Adrenal gland (tissue), 12 donors: ENCODE data around the gene SLC17A7. TPM values are rescaled to one million over a fixed set of nuclear protein-coding genes. Genes with fewer than 3 reads are reported as not detected.

Experiments used
- DNase-seq, 7 donors: peaks; one replicate each; pipeline ENCODE4 v3.0.0-alpha.2; 2019 to 2020
- H3K27ac ChIP-seq, 5 donors: fragments of 200-600 bp; sonication (generic) in 4 of 5; 1 replicate in 3 of 5; 2 replicates in 2 of 5; pipeline versions ENCODE4 v1.5.1 to v1.8.0; 2016 to 2020; ENCODE audit warnings: mild to moderate bottlenecking in 1 of 5
- H3K27me3 ChIP-seq: fragments of 200-600 bp; 2 replicates; pipeline ENCODE4 v1.8.0; 2021
- H3K36me3 ChIP-seq, 2 donors: fragments of 200-600 bp; replicated peaks in 1 of 2; 1 replicate in 1 of 2; 2 replicates in 1 of 2; pipeline versions ENCODE4 v1.5.1 to v1.8.0; 2018 to 2022
- H3K4me1 ChIP-seq, 2 donors: fragments of 200-600 bp; replicated peaks in 1 of 2; 1 replicate in 1 of 2; 2 replicates in 1 of 2; pipeline versions ENCODE4 v1.5.1 to v1.8.0; 2018 to 2021
- H3K4me3 ChIP-seq, 4 donors: fragments of 200-600 bp; sonication (generic) in 3 of 4; one replicate each; pipeline ENCODE4 v1.5.1; 2016 to 2018
- H3K9me3 ChIP-seq, 3 donors: fragments of 200-600 bp; sonication (generic) in 1 of 3; replicated peaks in 1 of 3; 1 replicate in 2 of 3; 2 replicates in 1 of 3; pipeline versions ENCODE4 v1.5.1 to v1.8.0; 2016 to 2021
- CTCF ChIP-seq, 6 experiments: fragments of 450-650 bp in 4 of 6; fragments of 200-600 bp in 2 of 6; sonication (generic) in 1 of 6; IDR thresholded peaks; 1 replicate in 5 of 6; 2 replicates in 1 of 6; pipeline versions ENCODE4 v1.5.1 to v1.8.0; 2016 to 2021; ENCODE audit warnings: antibody characterized with exemption in 6 of 6, mild to moderate bottlenecking in 2 of 6, moderate library complexity in 1 of 6
- POLR2A ChIP-seq, 2 donors: fragments of 450-650 bp; IDR thresholded peaks; one replicate each; pipeline ENCODE4 v1.6.1; 2017; ENCODE audit warnings: antibody characterized with exemption in 2 of 2, mild to moderate bottlenecking in 2 of 2, moderate library complexity in 1 of 2
- WGBS, 4 donors: extraction: QIAGEN DNeasy Blood & Tissue Kit in 2 of 4; methylation state at CpG; one replicate each; pipeline versions ENCODE4 v1.1.5 to v1.1.7; 2013 to 2017; 5-methylcytosine and 5-hydroxymethylcytosine counted together
- intact Hi-C, 2 donors: fragments of 100-400 bp; cut with DNase I; formaldehyde crosslinking; loops; one replicate each; pipeline versions ENCODE4 v1.14.1 to v1.15.0; 2022 to 2023
- polyA plus RNA-seq, 3 donors: library from polyadenylated mRNA; stranded (reverse); fragments of 200-250 nt in 2 of 3; fragments of 350-450 nt in 1 of 3; fragmentation: Illumina TruSeq in 1 of 3; extraction: RNeasy Lipid Tissue Mini Kit (QIAGEN cat#74804) in 1 of 3; gene quantifications; one replicate each; pipeline ENCODE4 v1.2.3, GENCODE V29; 2013 to 2014
- total RNA-seq, 9 donors: library from RNA; depleted of rRNA in 4 of 9; stranded (reverse); fragments of >200 nt in 4 of 9; fragments of 120-200 nt in 1 of 9; fragmentation: NEBNext Ultra II Directional in 1 of 9; extraction: Animal tissue kit (Norgen Biotek cat#: 25700) in 1 of 9; gene quantifications; one replicate each; pipeline versions ENCODE4 v1.1.0 to v1.2.4, GENCODE V29; 2013 to 2023
- donor health status: healthy with polysubstance abuse.
- donor health status: Bipolar disorder and iron deficiency.
- donor health status: DM: yes; HTN: yes; CAD: no.
- donor health status: DM: no; HTN: no; CAD: no.
- donor health status: DM: no; HTN: no; CAD: no.
- donor health status: DM: yes; HTN: yes; CAD: no.

The SLC17A7 gene
- total and polyA plus RNA-seq, 12 donors = 0.06 to 9.6 (median 1.2) TPM

DNA sequence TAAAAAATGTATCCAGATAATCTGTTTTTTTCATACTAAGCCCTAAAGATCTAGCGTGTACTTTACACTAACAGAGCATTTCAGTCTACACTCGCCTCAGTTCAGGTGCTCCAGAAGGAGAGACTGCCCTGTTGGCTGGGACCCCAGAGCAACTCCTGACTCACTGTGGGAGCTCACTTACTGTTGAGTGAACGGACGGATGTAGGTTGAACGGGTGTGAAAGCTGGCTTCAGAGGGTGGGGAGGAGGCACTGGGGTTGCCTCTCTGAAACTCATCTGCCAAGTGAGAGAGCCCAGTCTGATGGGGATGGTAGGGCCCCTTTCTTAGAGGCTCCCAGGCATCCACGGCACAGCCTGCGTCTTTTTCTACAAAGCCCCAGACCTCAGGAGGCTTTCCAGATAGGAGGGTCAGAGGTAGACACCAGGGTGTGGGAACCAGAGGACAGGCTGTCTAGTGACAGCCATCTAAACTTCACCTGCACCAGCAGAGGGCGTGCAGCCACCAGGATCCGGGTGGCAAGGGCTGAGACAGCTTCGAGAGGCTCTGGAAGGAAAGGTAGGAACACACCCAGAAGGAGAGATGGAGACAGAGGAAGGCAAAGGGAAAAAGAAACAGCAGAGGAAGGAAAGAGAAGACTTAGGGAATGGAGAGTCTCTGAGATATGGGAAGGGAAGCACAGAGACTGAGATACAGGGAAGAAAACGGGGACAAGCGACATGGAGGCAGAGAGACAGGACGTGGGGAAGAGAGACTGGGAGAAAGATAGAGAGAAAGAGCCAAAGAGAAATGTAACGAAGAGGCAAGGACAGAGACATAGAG lies 49.5 kb downstream of the SLC17A7 start:
- WGBS, 4 donors = 20 to 24% (median 22%) methylated on average over 13 to 14 of the region's 14 CpGs
- Histone ChIP-seq H3K27ac (no peak overlapping the region), H3K9me3 (no peaks in the 10 kb centered on the region), H3K27me3 (peaks cover 2% of the 10 kb centered on the region), H3K4me3 (no peak overlapping the region), H3K36me3 (no peaks in the 10 kb centered on the region), H3K4me1 (no peaks in the 10 kb centered on the region)
- intact Hi-C loops = loop anchor here in 1 of 2 donors (5.0 kb wide), 1 partner anchor 56 kb away; no protein-coding TSS in a partner anchor
- TF ChIP-seq CTCF (IDR thresholded peaks at IDR 0.05) = peak; percentile 69 to 93 (median 86)
- TF ChIP-seq POLR2A (IDR thresholded peaks at IDR 0.05) = no peak
- peak; percentile 78 to 84 (median 80) for DNase-seq

GRCh38 chr19:49390929-49391359 lies 50.4 kb downstream of the SLC17A7 start:
- intact Hi-C loops = loop anchor here in 1 of 2 donors (5.0 kb wide), 1 partner anchor 56 kb away; no protein-coding TSS in a partner anchor
- no peaks in the 10 kb centered on the region for H3K36me3 ChIP-seq
- 48 to 64% (median 52%) methylated on average over 8 to 9 of the region's 9 CpGs for WGBS, 4 donors
- TF ChIP-seq CTCF (IDR thresholded peaks at IDR 0.05) (no peak), POLR2A (IDR thresholded peaks at IDR 0.05) (no peak)
- no peaks in the 10 kb centered on the region for H3K4me1 ChIP-seq
- no peak overlapping the region for H3K4me3 ChIP-seq
- H3K9me3 ChIP-seq = no peaks in the 10 kb centered on the region
- H3K27ac ChIP-seq = no peak overlapping the region
- no peak for DNase-seq
- peaks cover 2% of the 10 kb centered on the region for H3K27me3 ChIP-seq

GRCh38 chr19:49390131-49390928 lies 51.0 kb downstream of the SLC17A7 start:
- Histone ChIP-seq H3K4me3 (no peak overlapping the region), H3K4me1 (no peaks in the 10 kb centered on the region), H3K36me3 (no peaks in the 10 kb centered on the region), H3K27me3 (peaks cover 2% of the 10 kb centered on the region), H3K27ac (no peak overlapping the region), H3K9me3 (no peaks in the 10 kb centered on the region)
- DNase-seq = no peak
- 58 to 72% (median 66%) methylated on average over 19 to 26 of the region's 26 CpGs for WGBS, 4 donors
- intact Hi-C loops = loop anchor here in 1 of 2 donors (5.0 kb wide), 1 partner anchor 57 kb away; no protein-coding TSS in a partner anchor
- TF ChIP-seq CTCF (IDR thresholded peaks at IDR 0.05) (no peak), POLR2A (IDR thresholded peaks at IDR 0.05) (no peak)

GRCh38 chr19:49389406-49389805 lies 51.9 kb downstream of the SLC17A7 start:
- no peak overlapping the region for H3K27ac ChIP-seq
- no peaks in the 10 kb centered on the region for H3K36me3 ChIP-seq
- WGBS, 4 donors = 82 to 90% (median 82%) methylated on average over 15 to 20 of the region's 20 CpGs; no CpG with 5 or more reads in 1 of the 4 donors
- intact Hi-C loops = no loop called here
- TF ChIP-seq CTCF (IDR thresholded peaks at IDR 0.05) (no peak), POLR2A (IDR thresholded peaks at IDR 0.05) (no peak)
- no peaks in the 10 kb centered on the region for H3K27me3 ChIP-seq
- no peak overlapping the region for H3K4me3 ChIP-seq
- no peaks in the 10 kb centered on the region for H3K4me1 ChIP-seq
- no peaks in the 10 kb centered on the region for H3K9me3 ChIP-seq
- DNase-seq = no peak
